GM23338 (cell line): ENCODE results near the gene PELO.

Experiments used
- EZH2 ChIP-seq: fragments of 200-600 bp; sonication (generic); IDR thresholded peaks from one replicate; pipeline ENCODE4 v1.8.0; 2017; ENCODE audit warnings: antibody characterized with exemption, mild to moderate bottlenecking, low read depth; ENCODE audit not compliant: unreplicated experiment
- EZH2phosphoT487 ChIP-seq: fragments of 200-600 bp; sonication (generic); IDR thresholded peaks from one replicate; pipeline ENCODE4 v1.8.1; 2018; ENCODE audit warnings: antibody characterized with exemption; ENCODE audit not compliant: unreplicated experiment
- POLR2AphosphoS5 ChIP-seq: IDR thresholded peaks from 2 replicates; pipeline ENCODE4 v1.6.1; 2016; ENCODE audit warnings: antibody characterized with exemption, low read depth
- TF ChIP-seq, protein P1 (sequence below): IDR thresholded peaks from one replicate; pipeline ENCODE4 v1.6.1; 2018; ENCODE audit warnings: antibody characterized with exemption; ENCODE audit not compliant: unreplicated experiment
- TF ChIP-seq, protein P2 (sequence below), 2 experiments: fragments of 200-600 bp in 1 of 2; sonication (generic) in 1 of 2; conservative IDR thresholded peaks; 2 replicates each; pipeline versions ENCODE4 v1.5.1 to v1.6.1; 2016 to 2017; ENCODE audit warnings: antibody characterized with exemption in 2 of 2, low read depth in 2 of 2, mild to moderate bottlenecking in 2 of 2, moderate library complexity in 1 of 2

DNA sequence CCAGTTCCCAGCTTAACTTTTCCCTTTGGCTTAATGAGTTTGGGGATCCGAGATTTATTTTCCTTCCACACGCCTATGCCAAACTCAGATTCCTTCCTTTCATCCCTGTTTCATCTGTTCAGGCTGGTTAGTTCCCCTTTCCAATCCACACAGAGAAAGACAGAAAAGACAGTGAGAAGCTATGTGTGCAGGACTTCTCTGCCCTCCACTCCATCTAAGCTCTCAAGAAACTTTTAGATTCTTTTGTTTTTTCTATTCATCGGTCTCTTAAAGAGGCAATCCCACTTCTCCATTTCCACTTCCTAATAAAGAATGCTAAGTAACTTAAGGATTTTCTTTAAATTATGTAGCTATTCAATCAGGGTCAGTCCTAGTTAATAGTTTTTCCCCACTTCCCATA lies 11.2 kb downstream of the PELO start:
- TF ChIP-seq, protein P1, sequence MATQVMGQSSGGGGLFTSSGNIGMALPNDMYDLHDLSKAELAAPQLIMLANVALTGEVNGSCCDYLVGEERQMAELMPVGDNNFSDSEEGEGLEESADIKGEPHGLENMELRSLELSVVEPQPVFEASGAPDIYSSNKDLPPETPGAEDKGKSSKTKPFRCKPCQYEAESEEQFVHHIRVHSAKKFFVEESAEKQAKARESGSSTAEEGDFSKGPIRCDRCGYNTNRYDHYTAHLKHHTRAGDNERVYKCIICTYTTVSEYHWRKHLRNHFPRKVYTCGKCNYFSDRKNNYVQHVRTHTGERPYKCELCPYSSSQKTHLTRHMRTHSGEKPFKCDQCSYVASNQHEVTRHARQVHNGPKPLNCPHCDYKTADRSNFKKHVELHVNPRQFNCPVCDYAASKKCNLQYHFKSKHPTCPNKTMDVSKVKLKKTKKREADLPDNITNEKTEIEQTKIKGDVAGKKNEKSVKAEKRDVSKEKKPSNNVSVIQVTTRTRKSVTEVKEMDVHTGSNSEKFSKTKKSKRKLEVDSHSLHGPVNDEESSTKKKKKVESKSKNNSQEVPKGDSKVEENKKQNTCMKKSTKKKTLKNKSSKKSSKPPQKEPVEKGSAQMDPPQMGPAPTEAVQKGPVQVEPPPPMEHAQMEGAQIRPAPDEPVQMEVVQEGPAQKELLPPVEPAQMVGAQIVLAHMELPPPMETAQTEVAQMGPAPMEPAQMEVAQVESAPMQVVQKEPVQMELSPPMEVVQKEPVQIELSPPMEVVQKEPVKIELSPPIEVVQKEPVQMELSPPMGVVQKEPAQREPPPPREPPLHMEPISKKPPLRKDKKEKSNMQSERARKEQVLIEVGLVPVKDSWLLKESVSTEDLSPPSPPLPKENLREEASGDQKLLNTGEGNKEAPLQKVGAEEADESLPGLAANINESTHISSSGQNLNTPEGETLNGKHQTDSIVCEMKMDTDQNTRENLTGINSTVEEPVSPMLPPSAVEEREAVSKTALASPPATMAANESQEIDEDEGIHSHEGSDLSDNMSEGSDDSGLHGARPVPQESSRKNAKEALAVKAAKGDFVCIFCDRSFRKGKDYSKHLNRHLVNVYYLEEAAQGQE: no peak
- TF ChIP-seq, protein P2, sequence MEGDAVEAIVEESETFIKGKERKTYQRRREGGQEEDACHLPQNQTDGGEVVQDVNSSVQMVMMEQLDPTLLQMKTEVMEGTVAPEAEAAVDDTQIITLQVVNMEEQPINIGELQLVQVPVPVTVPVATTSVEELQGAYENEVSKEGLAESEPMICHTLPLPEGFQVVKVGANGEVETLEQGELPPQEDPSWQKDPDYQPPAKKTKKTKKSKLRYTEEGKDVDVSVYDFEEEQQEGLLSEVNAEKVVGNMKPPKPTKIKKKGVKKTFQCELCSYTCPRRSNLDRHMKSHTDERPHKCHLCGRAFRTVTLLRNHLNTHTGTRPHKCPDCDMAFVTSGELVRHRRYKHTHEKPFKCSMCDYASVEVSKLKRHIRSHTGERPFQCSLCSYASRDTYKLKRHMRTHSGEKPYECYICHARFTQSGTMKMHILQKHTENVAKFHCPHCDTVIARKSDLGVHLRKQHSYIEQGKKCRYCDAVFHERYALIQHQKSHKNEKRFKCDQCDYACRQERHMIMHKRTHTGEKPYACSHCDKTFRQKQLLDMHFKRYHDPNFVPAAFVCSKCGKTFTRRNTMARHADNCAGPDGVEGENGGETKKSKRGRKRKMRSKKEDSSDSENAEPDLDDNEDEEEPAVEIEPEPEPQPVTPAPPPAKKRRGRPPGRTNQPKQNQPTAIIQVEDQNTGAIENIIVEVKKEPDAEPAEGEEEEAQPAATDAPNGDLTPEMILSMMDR (conservative IDR thresholded peaks at IDR 0.05; ENCODE audit: low read depth in 2 of 2): no peak
- TF ChIP-seq EZH2 (no peak), POLR2AphosphoS5 (no peak), EZH2phosphoT487 (no peak)
